VCaP (cell line): ENCODE data around the gene WARS2.

Experiments
- H3K27ac ChIP-seq: fragments of 450-650 bp; 2 replicates; pipeline ENCODE4 v1.5.1; 2017
- CTCF ChIP-seq: fragments of 450-650 bp; conservative IDR thresholded peaks from 2 replicates; pipeline ENCODE4 v1.5.1; 2017; ENCODE audit warnings: mild to moderate bottlenecking, moderate library complexity

The WARS2 gene

GRCh38 chr1:119046429-119046784, 94.0 kb downstream of the WARS2 start:
- TF ChIP-seq CTCF, result no peak

GRCh38 chr1:119045096-119045746, 95.2 kb downstream of the WARS2 start:
- no peak for TF ChIP-seq CTCF
- peak overlapping the region; percentile 44 for H3K27ac ChIP-seq

More at GRCh38 chr1:119046429-119046784, 94.0 kb downstream of the WARS2 start:
- peak overlapping the region; percentile 44 for H3K27ac ChIP-seq

- no peak overlapping the region for H3K27ac ChIP-seq
- TF ChIP-seq CTCF, result no peak
Observed at GRCh38 chr1:119040906-119041305, 99.5 kb downstream of the WARS2 start.

GRCh38 chr1:119040489-119040888, 100.0 kb downstream of the WARS2 start:
- H3K27ac ChIP-seq, result no peak overlapping the region
- TF ChIP-seq CTCF, result no peak

GRCh38 chr1:119038363-119038762, 102.1 kb downstream of the WARS2 start:
- TF ChIP-seq CTCF, result no peak
- H3K27ac ChIP-seq, result no peak overlapping the region

- no peak overlapping the region for H3K27ac ChIP-seq
- TF ChIP-seq CTCF, result no peak
Observed at GRCh38 chr1:119034359-119034758, 106.1 kb downstream of the WARS2 start.

GRCh38 chr1:119032986-119033385, 107.5 kb downstream of the WARS2 start:
- no peak for TF ChIP-seq CTCF
- no peak overlapping the region for H3K27ac ChIP-seq
